Fibroblast of skin of back (primary cell): ENCODE results near the gene TLE4.
"Not testable (repeated sequence)": the region's sequence is repeated elsewhere in the genome, so short reads cannot be mapped to it uniquely, and the experiment has no call there.

Source experiments
- DNase-seq: peaks from one replicate; pipeline ENCODE4 v3.0.0-alpha.2; 2013

The TLE4 gene

GRCh38 chr9:79604149-79604548, 32.4 kb downstream of the TLE4 start:
- DNase-seq, result no peak

- DNase-seq, result no peak
These were observed 33.3 kb downstream of the TLE4 start for GRCh38 chr9:79604921-79605562.

GRCh38 chr9:79606529-79606928, 34.8 kb downstream of the TLE4 start:
- DNase-seq, result not testable (repeated sequence)

- DNase-seq, result no peak
These were observed 37.8 kb downstream of the TLE4 start for GRCh38 chr9:79609468-79610018.

GRCh38 chr9:79610019-79610631, 38.4 kb downstream of the TLE4 start:
- DNase-seq, result peak; percentile 48

- peak; percentile 94 for DNase-seq
These were observed 39.2 kb downstream of the TLE4 start for GRCh38 chr9:79610791-79611614.

- DNase-seq, result no peak
These were observed 41.4 kb downstream of the TLE4 start for GRCh38 chr9:79613145-79613544.

GRCh38 chr9:79615038-79615437, 43.3 kb downstream of the TLE4 start:
- DNase-seq, result no peak

- DNase-seq, result no peak
These were observed 44.2 kb downstream of the TLE4 start for GRCh38 chr9:79616013-79616412.

- no peak for DNase-seq
These were observed 45.2 kb downstream of the TLE4 start for GRCh38 chr9:79616971-79617370.

GRCh38 chr9:79617395-79617794, 45.6 kb downstream of the TLE4 start:
- no peak for DNase-seq

- DNase-seq, result no peak
These were observed 48.2 kb downstream of the TLE4 start for GRCh38 chr9:79619930-79620329.

- peak; percentile 12 for DNase-seq
These were observed 50.3 kb downstream of the TLE4 start for GRCh38 chr9:79621916-79622575.

- no peak for DNase-seq
These were observed 52.3 kb downstream of the TLE4 start for GRCh38 chr9:79623799-79624721.

GRCh38 chr9:79629721-79630120, 58.0 kb downstream of the TLE4 start:
- no peak for DNase-seq

GRCh38 chr9:79630521-79631403, 59.0 kb downstream of the TLE4 start:
- DNase-seq, result no peak

- no peak for DNase-seq
These were observed 60.3 kb downstream of the TLE4 start for GRCh38 chr9:79632060-79632459.

GRCh38 chr9:79632705-79633104, 60.9 kb downstream of the TLE4 start:
- no peak for DNase-seq

GRCh38 chr9:79633558-79633957, 61.8 kb downstream of the TLE4 start:
- no peak for DNase-seq

- no peak for DNase-seq
These were observed 65.6 kb downstream of the TLE4 start for GRCh38 chr9:79637177-79637925.
